WTC11 (cell line): ENCODE measurements around the gene HINFP. TPM values are rescaled to one million over a fixed set of nuclear protein-coding genes. Genes with fewer than 3 reads are reported as not detected.

Source experiments
- ATAC-seq: fragments of 200-7000 bp; cut with Tn5 transposase; 2 replicates; pipeline ENCODE4 v1.10.0; 2021; ENCODE audit warnings: mild to moderate bottlenecking, moderate library complexity
- CTCF ChIA-PET: fragments of 300-600 bp; sonication (Branson Sonifier 250); formaldehyde crosslinking; loops from one replicate; lab custom pipeline; 2021; ENCODE audit warnings: antibody characterized with exemption; lab: Charles Lee
- POLR2A ChIA-PET: fragments of 350-600 bp; sonication (Branson Sonifier 250); formaldehyde crosslinking; loops from one replicate; lab custom pipeline; 2021; ENCODE audit warnings: antibody characterized with exemption; lab: Charles Lee
- DNase-seq: peaks from one replicate; pipeline ENCODE4 v3.0.0; 2021; ENCODE audit warnings: low spot score
- H3K27ac Mint-ChIP-seq: 2 replicates; pipeline ENCODE4 v1.8.0; 2021; ENCODE audit warnings: mixed read lengths
- H3K27me3 Mint-ChIP-seq: 2 replicates; pipeline ENCODE4 v1.8.0; 2021; ENCODE audit warnings: low read depth, mild to moderate bottlenecking, moderate library complexity, mixed read lengths
- H3K36me3 Mint-ChIP-seq: 2 replicates; pipeline ENCODE4 v1.8.0; 2021; ENCODE audit warnings: mixed read lengths
- H3K4me1 Mint-ChIP-seq: 2 replicates; pipeline ENCODE4 v1.8.0; 2022; ENCODE audit warnings: mixed read lengths
- H3K4me3 Mint-ChIP-seq: 2 replicates; pipeline ENCODE4 v1.8.0; 2021; ENCODE audit warnings: mild to moderate bottlenecking, moderate library complexity, mixed read lengths
- H3K9me3 Mint-ChIP-seq: 2 replicates; pipeline ENCODE4 v1.8.0; 2021; ENCODE audit warnings: mixed read lengths
- AFF4 ChIP-seq: sonication (generic); formaldehyde crosslinking; IDR thresholded peaks from 2 replicates; pipeline ENCODE4 v1.8.1; 2023; ENCODE audit warnings: mild to moderate bottlenecking, missing genetic modification reagents, borderline replicate concordance
- CDX4 ChIP-seq: fragments of 250-450 bp; sonication (Bioruptor Pico); IDR thresholded peaks from 2 replicates; pipeline ENCODE4 v1.9.0; 2021; ENCODE audit warnings: moderate library complexity, mild to moderate bottlenecking, inconsistent platforms, borderline replicate concordance
- CREM ChIP-seq: sonication (generic); formaldehyde crosslinking; IDR thresholded peaks from 2 replicates; pipeline ENCODE4 v1.8.1; 2022; ENCODE audit warnings: mild to moderate bottlenecking, missing genetic modification reagents, moderate library complexity
- E2F5 ChIP-seq: sonication (generic); formaldehyde crosslinking; IDR thresholded peaks from 2 replicates; pipeline ENCODE4 v1.8.1; 2022; ENCODE audit warnings: mild to moderate bottlenecking, moderate library complexity, missing genetic modification reagents
- FOXK1 ChIP-seq: sonication (generic); formaldehyde crosslinking; IDR thresholded peaks from 2 replicates; pipeline ENCODE4 v1.8.0; 2022; ENCODE audit warnings: mild to moderate bottlenecking, moderate library complexity, missing genetic modification reagents
- FOXP1 ChIP-seq: sonication (generic); formaldehyde crosslinking; IDR thresholded peaks from 2 replicates; pipeline ENCODE4 v1.8.0; 2022; ENCODE audit warnings: missing genetic modification reagents, mild to moderate bottlenecking, moderate library complexity, borderline replicate concordance
- IRF1 ChIP-seq: sonication (generic); formaldehyde crosslinking; IDR thresholded peaks from 2 replicates; pipeline ENCODE4 v1.8.0; 2023; ENCODE audit warnings: missing genetic modification reagents
- IRF2 ChIP-seq: sonication (generic); formaldehyde crosslinking; IDR thresholded peaks from 2 replicates; pipeline ENCODE4 v1.8.0; 2022; ENCODE audit warnings: low read depth, missing genetic modification reagents, borderline replicate concordance
- JAZF1 ChIP-seq: fragments of 250-450 bp; sonication (Bioruptor Pico); IDR thresholded peaks from 2 replicates; pipeline ENCODE4 v1.9.0; 2021; ENCODE audit warnings: moderate library complexity, mild to moderate bottlenecking, inconsistent platforms
- TEAD1 ChIP-seq: sonication (generic); formaldehyde crosslinking; IDR thresholded peaks from 2 replicates; pipeline ENCODE4 v1.8.0; 2022; ENCODE audit warnings: mild to moderate bottlenecking, missing genetic modification reagents
- ZBTB21 ChIP-seq: sonication (generic); formaldehyde crosslinking; IDR thresholded peaks from 2 replicates; pipeline ENCODE4 v1.8.1; 2023; ENCODE audit warnings: mild to moderate bottlenecking, missing genetic modification reagents, borderline replicate concordance
- ZBTB43 ChIP-seq: sonication (generic); formaldehyde crosslinking; IDR thresholded peaks from 2 replicates; pipeline ENCODE4 v1.8.1; 2023; ENCODE audit warnings: mild to moderate bottlenecking, missing genetic modification reagents
- ZMAT4 ChIP-seq: fragments of 250-450 bp; sonication (Bioruptor Pico); IDR thresholded peaks from 2 replicates; pipeline ENCODE4 v1.9.0; 2021; ENCODE audit warnings: mild to moderate bottlenecking
- ZNF121 ChIP-seq: sonication (generic); formaldehyde crosslinking; IDR thresholded peaks from 2 replicates; pipeline ENCODE4 v1.8.0; 2023; ENCODE audit warnings: missing genetic modification reagents
- ZSCAN18 ChIP-seq: fragments of 250-450 bp; sonication (Bioruptor Pico); IDR thresholded peaks from 2 replicates; pipeline ENCODE4 v2.1.2; 2022; ENCODE audit warnings: mild to moderate bottlenecking, moderate library complexity
- total RNA-seq: library from RNA; stranded (reverse); gene quantifications from 3 replicates; pipeline ENCODE4 v1.2.3, GENCODE V29; 2021

The HINFP gene
- total RNA-seq, 1 experiment from 2014 or later = 35.4 TPM

- ChIA-PET CTCF (interaction anchor here (0.8 to 1.4 kb wide), 2 partner anchors 9 to 10 kb away, joined by 3 to 4 read pairs; partner anchors contain the start of gene HINFP), POLR2A (no interaction called here)
Observed at GRCh38 chr11:119112314-119113020, 8.9 kb upstream of the HINFP start.

GRCh38 chr11:119113716-119114115, 7.7 kb upstream of the HINFP start:
- Mint-ChIP-seq H3K4me1 (peaks cover 19% of the 10 kb centered on the region), H3K9me3 (no peaks in the 10 kb centered on the region), H3K4me3 (no peak overlapping the region)
- no peak for ATAC-seq
- POLR2A ChIA-PET = no interaction called here
- TF ChIP-seq JAZF1 (no peak), IRF2 (no peak), ZBTB21 (CRISPR knock-in tag) (no peak), AFF4 (no peak), ZNF121 (no peak), IRF1 (CRISPR knock-in tag) (no peak), ZBTB43 (CRISPR knock-in tag) (no peak)
- TF ChIP-seq, all 79 proteins: peak for 0
- CTCF ChIA-PET = no interaction called here
- H3K36me3 Mint-ChIP-seq = no peaks in the 10 kb centered on the region; the same call in 1 of the 2 replicates
- H3K27me3 Mint-ChIP-seq = peaks cover 10% of the 10 kb centered on the region
- no peak overlapping the region for H3K27ac Mint-ChIP-seq
- DNase-seq = no peak

More at GRCh38 chr11:119112314-119113020, 8.9 kb upstream of the HINFP start:
- ATAC-seq = no peak
- TF ChIP-seq FOXP1 (CRISPR knock-in tag) = no peak
- no peak for TF ChIP-seq ZSCAN18 (CRISPR knock-in tag)
- TF ChIP-seq TEAD1 (CRISPR knock-in tag) = no peak
- TF ChIP-seq FOXK1 (CRISPR knock-in tag) = no peak
- TF ChIP-seq, all 79 proteins: peak for 0
- no peak overlapping the region for H3K27ac Mint-ChIP-seq
- H3K4me1 Mint-ChIP-seq = peaks cover 25% of the 10 kb centered on the region
- no peak overlapping the region for H3K4me3 Mint-ChIP-seq
- no peaks in the 10 kb centered on the region for H3K9me3 Mint-ChIP-seq
- peaks cover 18% of the 10 kb centered on the region for H3K27me3 Mint-ChIP-seq
- no peaks in the 10 kb centered on the region; the same call in 1 of the 2 replicates for H3K36me3 Mint-ChIP-seq
- DNase-seq = no peak

GRCh38 chr11:119114351-119114750, 7.0 kb upstream of the HINFP start:
- Mint-ChIP-seq H3K9me3 (no peaks in the 10 kb centered on the region), H3K27ac (no peak overlapping the region), H3K4me1 (peaks cover 15% of the 10 kb centered on the region), H3K36me3 (no peaks in the 10 kb centered on the region; the same call in 1 of the 2 replicates), H3K4me3 (no peak overlapping the region), H3K27me3 (peaks cover 3% of the 10 kb centered on the region)
- TF ChIP-seq E2F5 (CRISPR knock-in tag) (no peak), CDX4 (CRISPR knock-in tag) (no peak), CREM (CRISPR knock-in tag) (no peak), ZMAT4 (CRISPR knock-in tag) (no peak)
- POLR2A ChIA-PET = no interaction called here
- CTCF ChIA-PET = no interaction called here
- DNase-seq = no peak
- ATAC-seq = no peak
